ENCODE data around the gene GANAB.
"Not testable (repeated sequence)": the region's sequence is repeated elsewhere in the genome, so short reads cannot be mapped to it uniquely, and the experiment has no call there.

Gene GANAB

DNA sequence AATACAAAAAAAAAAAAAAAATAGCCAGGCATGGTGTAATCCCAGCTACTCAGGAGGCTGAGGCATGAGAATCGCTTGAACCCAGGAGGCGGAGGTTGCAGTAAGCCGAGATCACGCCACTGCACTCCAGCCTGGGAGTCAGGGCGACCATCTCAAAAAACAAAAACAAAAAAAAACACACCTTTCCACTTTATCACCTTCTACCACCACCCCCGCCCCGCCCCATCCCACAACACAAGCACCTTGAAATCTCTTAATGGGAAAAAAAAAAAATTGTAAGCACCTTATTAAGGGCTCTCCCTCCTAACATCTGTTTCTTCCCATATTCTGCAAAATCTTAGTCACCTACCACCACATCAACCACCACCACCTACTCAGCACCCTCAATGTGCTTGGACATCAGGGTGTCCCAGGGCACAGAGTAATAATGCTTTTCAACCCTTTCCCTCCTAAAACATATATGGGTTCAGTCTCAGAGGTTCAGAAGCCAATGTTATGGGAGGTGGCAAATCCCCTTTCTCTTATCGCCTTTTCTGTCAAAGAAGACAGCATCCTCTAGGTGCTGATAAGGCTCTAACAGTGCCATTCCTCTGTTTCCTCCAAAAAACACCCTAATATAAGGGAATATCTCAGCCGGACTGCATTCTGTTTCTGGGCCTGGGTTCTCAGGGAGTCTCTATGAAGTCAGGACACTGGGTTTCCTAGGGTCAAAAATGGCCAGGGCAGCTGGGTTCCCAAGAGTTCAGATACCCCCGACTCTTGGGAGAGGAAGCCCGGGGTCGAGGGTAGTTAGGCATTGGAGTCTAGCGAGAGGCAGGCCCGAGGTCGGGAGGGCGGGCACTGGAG lies 6.0 kb upstream of the GANAB start:
- TF ChIP-seq, protein P1, sequence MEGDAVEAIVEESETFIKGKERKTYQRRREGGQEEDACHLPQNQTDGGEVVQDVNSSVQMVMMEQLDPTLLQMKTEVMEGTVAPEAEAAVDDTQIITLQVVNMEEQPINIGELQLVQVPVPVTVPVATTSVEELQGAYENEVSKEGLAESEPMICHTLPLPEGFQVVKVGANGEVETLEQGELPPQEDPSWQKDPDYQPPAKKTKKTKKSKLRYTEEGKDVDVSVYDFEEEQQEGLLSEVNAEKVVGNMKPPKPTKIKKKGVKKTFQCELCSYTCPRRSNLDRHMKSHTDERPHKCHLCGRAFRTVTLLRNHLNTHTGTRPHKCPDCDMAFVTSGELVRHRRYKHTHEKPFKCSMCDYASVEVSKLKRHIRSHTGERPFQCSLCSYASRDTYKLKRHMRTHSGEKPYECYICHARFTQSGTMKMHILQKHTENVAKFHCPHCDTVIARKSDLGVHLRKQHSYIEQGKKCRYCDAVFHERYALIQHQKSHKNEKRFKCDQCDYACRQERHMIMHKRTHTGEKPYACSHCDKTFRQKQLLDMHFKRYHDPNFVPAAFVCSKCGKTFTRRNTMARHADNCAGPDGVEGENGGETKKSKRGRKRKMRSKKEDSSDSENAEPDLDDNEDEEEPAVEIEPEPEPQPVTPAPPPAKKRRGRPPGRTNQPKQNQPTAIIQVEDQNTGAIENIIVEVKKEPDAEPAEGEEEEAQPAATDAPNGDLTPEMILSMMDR (IDR thresholded peaks at IDR 0.05; ENCODE audit: low read depth, low read length, missing control alignments): no peak
- no peak for DNase-seq (ENCODE audit: extremely low read depth, low read depth)
- peak overlapping the region; percentile 66 for H3K4me3 ChIP-seq (replicated peaks; ENCODE audit: low read depth, low read length)

- DNase-seq (ENCODE audit: extremely low read depth, low read depth); H3K4me3 ChIP-seq (replicated peaks; ENCODE audit: low read depth, low read length): not testable (repeated sequence)
These were observed 3.9 kb upstream of the GANAB start for GRCh38 chr11:62650283-62650682.

DNA sequence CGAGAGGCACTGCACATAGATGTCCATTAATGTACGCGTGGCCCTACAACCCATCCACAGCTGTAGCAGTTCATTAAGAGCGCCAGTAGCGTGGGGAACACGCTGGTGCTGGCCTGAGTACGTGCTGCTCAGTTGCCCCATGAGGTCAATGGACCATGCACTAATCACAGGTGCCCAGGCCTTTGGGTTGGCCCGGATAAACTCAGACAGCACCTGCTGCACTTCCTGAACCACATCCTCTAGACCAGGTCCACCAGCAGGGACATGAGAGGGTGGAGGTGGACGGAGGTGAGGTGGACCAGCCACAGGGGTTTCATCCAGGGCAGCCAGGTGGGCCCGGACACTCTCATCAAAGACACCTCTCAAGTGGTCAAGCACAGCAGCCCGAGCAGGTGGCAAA lies 3.1 kb upstream of the GANAB start:
- no peak overlapping the region for H3K4me3 ChIP-seq (replicated peaks; ENCODE audit: low read depth, low read length)
- TF ChIP-seq, protein P1 (IDR thresholded peaks at IDR 0.05; ENCODE audit: low read depth, low read length, missing control alignments): no peak
- DNase-seq (ENCODE audit: extremely low read depth, low read depth): no peak

- H3K4me3 ChIP-seq (replicated peaks; ENCODE audit: low read depth, low read length): no peak overlapping the region
- DNase-seq (ENCODE audit: extremely low read depth, low read depth): no peak
- TF ChIP-seq, protein P1 (IDR thresholded peaks at IDR 0.05; ENCODE audit: low read depth, low read length, missing control alignments): no peak
These were observed 2.6 kb upstream of the GANAB start for GRCh38 chr11:62648967-62649364.

DNA sequence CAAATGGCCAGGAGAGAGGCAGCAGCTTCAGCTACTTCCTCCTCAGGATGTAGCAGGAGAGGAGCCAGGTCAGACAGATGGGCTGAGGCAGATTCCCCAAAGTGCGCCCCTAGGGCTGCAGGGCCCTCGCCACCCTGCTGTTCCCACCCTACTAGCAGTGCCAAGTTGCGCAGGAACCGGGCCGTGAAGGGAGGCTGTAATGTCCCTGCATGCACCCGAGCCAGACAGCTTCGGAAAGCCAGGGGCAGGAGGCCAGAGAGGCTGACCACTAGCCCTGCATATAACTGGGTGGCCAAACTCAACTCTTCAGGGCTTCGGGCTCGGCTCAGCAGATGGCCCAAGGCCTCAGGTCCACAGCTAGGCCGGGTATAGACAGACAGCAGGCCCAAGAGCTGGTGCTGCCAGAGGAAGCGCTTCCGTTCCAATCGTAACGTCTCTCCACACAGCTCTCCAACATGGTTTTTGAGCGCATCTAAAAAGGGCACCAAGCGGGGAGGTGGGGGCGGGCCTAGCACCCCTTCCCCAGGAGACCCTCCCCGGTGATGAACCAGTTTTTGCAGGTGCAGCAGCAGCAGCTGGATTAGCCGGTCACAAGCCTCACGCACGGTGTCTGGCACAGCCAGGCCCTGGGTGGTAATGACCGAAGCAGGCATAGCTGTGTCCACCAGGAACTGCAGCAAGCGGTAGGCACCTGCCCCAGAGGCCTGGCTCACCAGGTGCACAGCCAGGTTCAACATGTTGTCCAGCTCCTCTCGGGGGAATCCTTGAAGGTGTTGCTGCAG lies 2.0 kb upstream of the GANAB start:
- TF ChIP-seq, protein P1 (IDR thresholded peaks at IDR 0.05; ENCODE audit: low read depth, low read length, missing control alignments): no peak
- DNase-seq (ENCODE audit: extremely low read depth, low read depth): no peak
- H3K4me3 ChIP-seq (replicated peaks; ENCODE audit: low read depth, low read length): no peak overlapping the region

GRCh38 chr11:62647609-62648005 lies 1.2 kb upstream of the GANAB start:
- TF ChIP-seq, protein P1 (IDR thresholded peaks at IDR 0.05; ENCODE audit: low read depth, low read length, missing control alignments): no peak
- no peak for DNase-seq (ENCODE audit: extremely low read depth, low read depth)
- H3K4me3 ChIP-seq (replicated peaks; ENCODE audit: low read depth, low read length): no peak overlapping the region
